Measurements from ENCODE around the gene SLC26A3.
"Not testable (repeated sequence)": the region's sequence is repeated elsewhere in the genome, so short reads cannot be mapped to it uniquely, and the experiment has no call there.

SLC26A3 gene

GRCh38 chr7:107803009-107803610 is at the start of gene SLC26A3:
TSS of gene SLC26A3 (minus strand) at chr7:107803223. CDS start at chr7:107794509, 8,714 bp downstream.
- no peak for DNase-seq

- no peak for DNase-seq
These were observed 47.6 kb upstream of the SLC26A3 start for GRCh38 chr7:107850643-107851042.

- DNase-seq: no peak
These were observed 47.2 kb upstream of the SLC26A3 start for GRCh38 chr7:107850216-107850615.

GRCh38 chr7:107848211-107848610 is 45.2 kb upstream of the SLC26A3 start:
- not testable (repeated sequence) for DNase-seq

- not testable (repeated sequence) for DNase-seq
These were observed 44.8 kb upstream of the SLC26A3 start for GRCh38 chr7:107847836-107848175.

- DNase-seq: no peak
These were observed 44.3 kb upstream of the SLC26A3 start for GRCh38 chr7:107847168-107847835.

GRCh38 chr7:107846324-107846723 is 43.3 kb upstream of the SLC26A3 start:
- no peak for DNase-seq

GRCh38 chr7:107843184-107843583 is 40.2 kb upstream of the SLC26A3 start:
- DNase-seq: no peak

GRCh38 chr7:107842213-107842612 is 39.2 kb upstream of the SLC26A3 start:
- DNase-seq: no peak

- no peak for DNase-seq
These were observed 36.0 kb upstream of the SLC26A3 start for GRCh38 chr7:107838816-107839565.

GRCh38 chr7:107838024-107838601 is 35.1 kb upstream of the SLC26A3 start:
- DNase-seq: no peak

GRCh38 chr7:107837145-107837512 is 34.1 kb upstream of the SLC26A3 start:
- DNase-seq: no peak

GRCh38 chr7:107836237-107837144 is 33.5 kb upstream of the SLC26A3 start:
- DNase-seq: no peak

- DNase-seq: no peak
These were observed 31.4 kb upstream of the SLC26A3 start for GRCh38 chr7:107834401-107834800.

GRCh38 chr7:107833684-107834106 is 30.7 kb upstream of the SLC26A3 start:
- DNase-seq: no peak

GRCh38 chr7:107830420-107830819 is 27.4 kb upstream of the SLC26A3 start:
- no peak for DNase-seq

- DNase-seq: no peak
These were observed 25.5 kb upstream of the SLC26A3 start for GRCh38 chr7:107828540-107828939.

- DNase-seq: no peak
These were observed 24.5 kb upstream of the SLC26A3 start for GRCh38 chr7:107827501-107827900.

- no peak for DNase-seq
These were observed 23.4 kb upstream of the SLC26A3 start for GRCh38 chr7:107826451-107826850.

GRCh38 chr7:107824858-107825257 is 21.8 kb upstream of the SLC26A3 start:
- DNase-seq: no peak

GRCh38 chr7:107818622-107819021 is 15.6 kb upstream of the SLC26A3 start:
- no peak for DNase-seq

GRCh38 chr7:107816011-107816566 is 13.1 kb upstream of the SLC26A3 start:
- no peak for DNase-seq

Data from NCI-H446 treated with DMSO at 0.1 percent for 48 hours (cell line).